ENCODE data around the gene SLC24A3. TPM values are rescaled to one million over a fixed set of nuclear protein-coding genes. Genes with fewer than 3 reads are reported as not detected.

The SLC24A3 gene
- total RNA-seq, 4 donors from 2014 or later = 12.9 to 49.8 (median 27.6) TPM

DNA sequence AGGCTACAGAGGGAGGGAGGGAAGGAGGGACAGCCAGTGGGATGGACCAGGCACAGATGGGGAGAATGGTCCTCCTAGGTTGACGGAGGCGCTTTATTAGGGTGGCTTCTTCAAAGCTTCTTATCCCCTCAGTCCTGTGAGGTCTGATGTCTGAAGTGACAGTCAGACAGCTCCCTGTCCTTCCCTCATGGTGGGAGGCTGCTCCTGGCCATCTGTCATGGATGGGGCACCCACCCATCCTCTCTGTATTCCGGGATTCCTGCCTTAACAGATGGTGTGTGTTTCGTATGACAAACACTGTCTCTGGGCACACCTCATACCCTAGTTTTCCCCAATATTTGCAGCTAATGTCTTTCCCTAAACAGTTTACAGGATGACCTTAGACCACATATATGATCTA lies 553.5 kb downstream of the SLC24A3 start:
- no peak for TF ChIP-seq POLR2A (IDR thresholded peaks at IDR 0.05)
- TF ChIP-seq, protein P1, sequence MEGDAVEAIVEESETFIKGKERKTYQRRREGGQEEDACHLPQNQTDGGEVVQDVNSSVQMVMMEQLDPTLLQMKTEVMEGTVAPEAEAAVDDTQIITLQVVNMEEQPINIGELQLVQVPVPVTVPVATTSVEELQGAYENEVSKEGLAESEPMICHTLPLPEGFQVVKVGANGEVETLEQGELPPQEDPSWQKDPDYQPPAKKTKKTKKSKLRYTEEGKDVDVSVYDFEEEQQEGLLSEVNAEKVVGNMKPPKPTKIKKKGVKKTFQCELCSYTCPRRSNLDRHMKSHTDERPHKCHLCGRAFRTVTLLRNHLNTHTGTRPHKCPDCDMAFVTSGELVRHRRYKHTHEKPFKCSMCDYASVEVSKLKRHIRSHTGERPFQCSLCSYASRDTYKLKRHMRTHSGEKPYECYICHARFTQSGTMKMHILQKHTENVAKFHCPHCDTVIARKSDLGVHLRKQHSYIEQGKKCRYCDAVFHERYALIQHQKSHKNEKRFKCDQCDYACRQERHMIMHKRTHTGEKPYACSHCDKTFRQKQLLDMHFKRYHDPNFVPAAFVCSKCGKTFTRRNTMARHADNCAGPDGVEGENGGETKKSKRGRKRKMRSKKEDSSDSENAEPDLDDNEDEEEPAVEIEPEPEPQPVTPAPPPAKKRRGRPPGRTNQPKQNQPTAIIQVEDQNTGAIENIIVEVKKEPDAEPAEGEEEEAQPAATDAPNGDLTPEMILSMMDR (IDR thresholded peaks at IDR 0.05) = no peak
- no peak for DNase-seq
- H3K4me3 ChIP-seq = no peak overlapping the region
- H3K9me3 ChIP-seq = no peaks in the 10 kb centered on the region
- H3K27me3 ChIP-seq = no peaks in the 10 kb centered on the region
- no peak overlapping the region for H3K27ac ChIP-seq
- H3K36me3 ChIP-seq = no peaks in the 10 kb centered on the region
- H3K4me1 ChIP-seq = no peaks in the 10 kb centered on the region
- intact Hi-C loops (cut with DNase I; ENCODE audit: low total_unique reads) = no loop called here

DNA sequence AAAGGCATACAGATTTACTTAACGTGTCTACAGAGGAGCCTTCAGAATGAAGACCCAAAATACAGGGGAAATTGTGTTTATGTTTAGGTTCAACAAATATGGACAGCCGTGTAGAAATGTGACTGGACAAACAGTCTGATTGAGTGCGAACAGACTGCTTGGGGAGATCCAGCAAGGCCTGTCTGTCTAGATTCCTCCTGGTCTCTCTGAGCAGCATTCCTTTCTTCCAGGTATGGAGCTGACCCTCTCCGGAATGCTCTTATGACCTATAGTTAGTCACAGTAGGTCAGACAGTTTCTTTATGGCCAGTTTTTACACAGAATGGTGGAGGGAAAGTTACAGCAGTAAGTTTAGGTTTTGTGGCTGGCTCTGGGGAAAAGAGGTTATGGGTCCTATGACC lies 554.6 kb downstream of the SLC24A3 start:
- H3K36me3 ChIP-seq = no peaks in the 10 kb centered on the region
- DNase-seq = no peak
- TF ChIP-seq, protein P1 (IDR thresholded peaks at IDR 0.05) = no peak
- no peak for TF ChIP-seq POLR2A (IDR thresholded peaks at IDR 0.05)
- H3K4me1 ChIP-seq = no peaks in the 10 kb centered on the region
- intact Hi-C loops (cut with DNase I; ENCODE audit: low total_unique reads) = no loop called here
- H3K4me3 ChIP-seq = no peak overlapping the region
- no peaks in the 10 kb centered on the region for H3K27me3 ChIP-seq
- H3K27ac ChIP-seq = no peak overlapping the region
- no peaks in the 10 kb centered on the region for H3K9me3 ChIP-seq

DNA sequence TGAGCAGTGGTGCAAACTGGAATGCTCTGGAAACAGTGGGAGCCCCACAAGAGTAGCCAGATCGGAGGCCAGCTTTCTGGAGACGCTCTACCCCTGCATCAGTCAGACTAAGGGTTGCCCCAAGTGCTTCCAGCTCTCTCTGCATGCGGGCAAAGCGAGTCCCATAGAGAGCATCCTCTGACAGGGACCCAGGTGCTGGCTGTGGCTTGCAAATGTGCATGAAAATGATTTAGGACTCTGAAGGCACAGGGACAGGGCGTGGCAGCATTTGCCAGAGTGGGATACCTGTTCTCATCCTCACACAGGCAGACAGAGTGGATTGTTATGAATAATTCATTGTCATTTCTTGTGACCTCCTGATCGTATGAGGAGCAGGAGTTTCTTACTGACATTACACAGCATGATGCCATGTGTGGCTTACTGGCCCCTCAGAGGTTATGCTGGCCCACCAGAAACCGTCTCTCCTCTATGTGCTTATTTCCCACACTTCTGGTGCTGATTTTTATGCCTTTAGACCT lies 555.9 kb downstream of the SLC24A3 start:
- H3K27ac ChIP-seq = no peak overlapping the region
- no peak for DNase-seq
- intact Hi-C loops (cut with DNase I; ENCODE audit: low total_unique reads) = no loop called here
- no peaks in the 10 kb centered on the region for H3K4me1 ChIP-seq
- H3K4me3 ChIP-seq = no peak overlapping the region
- TF ChIP-seq, protein P1 (IDR thresholded peaks at IDR 0.05) = no peak
- TF ChIP-seq POLR2A (IDR thresholded peaks at IDR 0.05) = no peak
- no peaks in the 10 kb centered on the region for H3K36me3 ChIP-seq
- no peaks in the 10 kb centered on the region for H3K9me3 ChIP-seq
- H3K27me3 ChIP-seq = no peaks in the 10 kb centered on the region

DNA sequence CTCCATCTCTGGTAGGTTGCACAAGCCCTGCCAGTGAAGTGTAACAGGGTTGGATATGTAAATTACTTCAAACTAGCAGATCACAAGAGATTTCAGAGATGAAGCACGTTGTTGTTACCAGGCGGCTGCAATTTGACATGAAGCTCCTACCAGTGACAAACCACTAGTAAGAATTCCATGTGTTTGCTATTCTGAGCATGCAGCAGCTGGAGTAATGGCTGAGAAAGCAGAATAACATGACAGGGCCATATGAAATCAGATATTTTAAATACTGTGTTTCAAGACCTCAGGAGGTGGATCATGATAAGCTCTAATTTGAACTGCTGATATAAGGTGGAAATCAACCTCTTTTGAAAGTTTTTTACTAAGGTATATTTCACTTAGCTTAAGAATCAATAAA lies 557.1 kb downstream of the SLC24A3 start:
- TF ChIP-seq, protein P1 (IDR thresholded peaks at IDR 0.05) = no peak
- TF ChIP-seq POLR2A (IDR thresholded peaks at IDR 0.05) = no peak
- Histone ChIP-seq H3K9me3 (no peaks in the 10 kb centered on the region), H3K27me3 (no peaks in the 10 kb centered on the region), H3K36me3 (no peaks in the 10 kb centered on the region), H3K4me3 (no peak overlapping the region), H3K27ac (no peak overlapping the region), H3K4me1 (peaks cover 0 to 6% of the 10 kb centered on the region in 2 donors)
- intact Hi-C loops (cut with DNase I; ENCODE audit: low total_unique reads) = no loop called here
- DNase-seq = no peak

DNA sequence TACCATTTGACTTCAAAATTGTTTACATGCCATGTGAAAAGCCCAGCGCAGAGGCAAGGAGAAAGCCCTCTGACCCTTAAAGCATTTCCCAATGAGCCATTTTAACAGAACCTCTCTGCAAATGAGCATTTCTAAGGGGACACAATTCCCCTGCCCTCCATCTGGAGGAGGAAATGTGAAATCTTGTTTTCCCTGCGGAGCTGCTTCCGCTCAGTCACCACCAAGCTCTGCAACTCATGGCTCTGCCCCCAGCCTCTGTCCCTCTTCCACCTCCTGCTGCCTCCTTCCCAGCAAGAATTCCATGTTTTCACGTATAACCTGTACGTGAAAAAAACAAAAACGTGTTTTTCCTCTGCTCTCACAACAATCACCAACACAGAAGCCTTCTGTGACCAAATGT lies 557.9 kb downstream of the SLC24A3 start:
- Histone ChIP-seq H3K27ac (no peak overlapping the region), H3K27me3 (no peaks in the 10 kb centered on the region), H3K4me1 (peaks cover 0 to 6% of the 10 kb centered on the region in 2 donors), H3K36me3 (no peaks in the 10 kb centered on the region), H3K4me3 (no peak overlapping the region), H3K9me3 (no peaks in the 10 kb centered on the region)
- no peak for DNase-seq
- intact Hi-C loops (cut with DNase I; ENCODE audit: low total_unique reads) = no loop called here
- TF ChIP-seq POLR2A (IDR thresholded peaks at IDR 0.05) = no peak

DNA sequence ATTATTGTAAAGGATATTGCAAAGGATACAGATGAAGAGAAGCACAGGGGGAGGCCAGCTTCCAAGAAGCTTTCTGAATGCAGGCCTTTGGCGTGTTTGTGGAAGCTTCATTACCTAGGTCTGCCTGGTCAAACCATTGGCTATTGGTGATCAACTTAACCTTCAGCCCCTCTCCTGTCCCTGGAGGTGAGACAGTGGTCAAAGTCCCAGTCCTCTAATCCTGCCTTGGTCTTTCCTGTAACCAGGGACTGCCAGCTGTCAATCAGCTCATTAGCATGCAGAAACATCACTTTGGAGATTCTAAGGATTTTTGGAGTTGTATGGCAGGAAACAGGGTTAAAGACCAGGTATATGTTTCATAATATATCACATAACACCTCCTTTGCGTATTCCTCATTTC lies 558.6 kb downstream of the SLC24A3 start:
- no peak for DNase-seq
- no peak overlapping the region for H3K4me3 ChIP-seq
- intact Hi-C loops (cut with DNase I; ENCODE audit: low total_unique reads) = no loop called here
- no peak overlapping the region for H3K27ac ChIP-seq
- no peaks in the 10 kb centered on the region for H3K36me3 ChIP-seq
- H3K9me3 ChIP-seq = no peaks in the 10 kb centered on the region
- TF ChIP-seq, protein P1 (IDR thresholded peaks at IDR 0.05) = no peak
- TF ChIP-seq POLR2A (IDR thresholded peaks at IDR 0.05) = no peak
- H3K4me1 ChIP-seq = peaks cover 0 to 6% of the 10 kb centered on the region in 2 donors
- no peaks in the 10 kb centered on the region for H3K27me3 ChIP-seq
